NCI-H1930 (cell line): ENCODE data around the gene CDC34.

Source experiments
- DNase-seq, 2 experiments: peaks; one replicate each; lab custom pipeline; 2025; lab: John Stamatoyannopoulos, UW

The CDC34 gene, protein sequence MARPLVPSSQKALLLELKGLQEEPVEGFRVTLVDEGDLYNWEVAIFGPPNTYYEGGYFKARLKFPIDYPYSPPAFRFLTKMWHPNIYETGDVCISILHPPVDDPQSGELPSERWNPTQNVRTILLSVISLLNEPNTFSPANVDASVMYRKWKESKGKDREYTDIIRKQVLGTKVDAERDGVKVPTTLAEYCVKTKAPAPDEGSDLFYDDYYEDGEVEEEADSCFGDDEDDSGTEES

DNA sequence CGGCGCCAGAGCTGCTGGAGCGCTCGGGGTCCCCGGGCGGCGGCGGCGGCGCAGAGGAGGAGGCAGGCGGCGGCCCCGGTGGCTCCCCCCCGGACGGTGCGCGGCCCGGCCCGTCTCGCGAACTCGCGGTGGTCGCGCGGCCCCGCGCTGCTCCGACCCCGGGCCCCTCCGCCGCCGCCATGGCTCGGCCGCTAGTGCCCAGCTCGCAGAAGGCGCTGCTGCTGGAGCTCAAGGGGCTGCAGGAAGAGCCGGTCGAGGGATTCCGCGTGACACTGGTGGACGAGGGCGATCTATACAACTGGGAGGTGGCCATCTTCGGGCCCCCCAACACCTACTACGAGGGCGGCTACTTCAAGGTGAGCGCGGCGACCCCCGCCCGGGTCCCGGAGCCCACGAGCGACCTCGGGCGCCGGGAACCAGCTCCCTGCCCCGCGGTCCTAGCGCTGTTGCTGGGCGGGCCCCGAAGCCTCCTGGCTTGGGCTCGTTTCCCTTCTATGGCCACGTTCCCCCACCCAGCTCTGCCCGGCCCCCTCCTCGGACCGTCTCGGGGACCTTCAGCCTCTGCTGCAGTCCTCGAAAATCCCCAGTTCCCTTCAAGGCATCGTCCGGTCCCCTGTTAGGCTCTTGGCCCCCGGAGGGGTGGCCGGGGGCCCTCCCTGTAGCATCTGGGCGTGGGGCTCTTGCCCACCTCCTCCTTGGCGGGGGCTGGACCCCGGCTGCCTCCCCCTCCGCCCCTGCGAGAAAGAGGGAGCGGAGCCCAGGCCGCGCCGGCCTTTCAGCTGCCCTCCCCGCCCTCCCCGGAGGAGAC is at the start of gene CDC34:
Gene CDC34, plus strand, starts transcription at position 8 of the 808 bp plus-strand sequence. Its CDS starts 172 bp downstream, at position 180.
- no peak for DNase-seq

DNA sequence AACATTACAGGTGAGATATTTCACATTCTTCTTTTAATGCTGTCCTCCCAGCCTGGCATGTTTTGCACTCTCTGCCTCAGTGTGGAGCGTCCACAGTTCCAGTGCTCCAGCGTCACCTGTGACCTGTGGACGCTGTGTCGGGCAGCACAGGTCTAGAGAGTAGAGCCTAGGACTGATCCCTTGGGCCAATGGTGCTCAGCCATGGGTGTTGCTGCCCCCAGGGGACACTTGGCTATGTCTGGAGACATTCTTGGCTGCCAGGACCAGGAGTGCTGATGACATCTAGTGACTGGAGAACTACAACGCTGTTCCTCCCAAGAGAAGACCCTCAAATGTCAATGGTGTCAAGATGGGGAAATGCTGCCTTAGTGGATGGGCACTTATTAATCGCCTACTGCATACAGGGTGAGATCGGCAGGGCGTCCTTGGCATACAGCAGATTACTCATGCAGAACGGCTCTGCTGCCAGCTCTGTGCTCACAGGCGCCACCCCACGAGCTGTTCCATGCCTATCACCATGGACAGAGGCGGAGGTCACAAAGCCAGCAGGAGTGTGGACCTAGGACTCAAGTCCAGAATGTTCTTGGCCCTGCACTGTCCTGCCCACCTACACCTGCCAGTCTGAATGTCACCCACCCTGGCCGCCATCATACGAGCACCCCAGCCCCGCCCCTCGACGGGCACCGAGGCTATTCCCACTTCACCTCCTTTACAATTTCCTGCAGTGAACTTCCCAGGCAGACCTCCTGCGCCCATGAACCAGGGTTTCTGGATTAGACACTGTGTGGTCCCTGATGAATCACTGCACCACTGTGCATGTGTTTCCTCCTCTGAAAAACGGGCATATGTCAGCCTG is 49.1 kb upstream of the CDC34 start:
- no peak for DNase-seq

DNA sequence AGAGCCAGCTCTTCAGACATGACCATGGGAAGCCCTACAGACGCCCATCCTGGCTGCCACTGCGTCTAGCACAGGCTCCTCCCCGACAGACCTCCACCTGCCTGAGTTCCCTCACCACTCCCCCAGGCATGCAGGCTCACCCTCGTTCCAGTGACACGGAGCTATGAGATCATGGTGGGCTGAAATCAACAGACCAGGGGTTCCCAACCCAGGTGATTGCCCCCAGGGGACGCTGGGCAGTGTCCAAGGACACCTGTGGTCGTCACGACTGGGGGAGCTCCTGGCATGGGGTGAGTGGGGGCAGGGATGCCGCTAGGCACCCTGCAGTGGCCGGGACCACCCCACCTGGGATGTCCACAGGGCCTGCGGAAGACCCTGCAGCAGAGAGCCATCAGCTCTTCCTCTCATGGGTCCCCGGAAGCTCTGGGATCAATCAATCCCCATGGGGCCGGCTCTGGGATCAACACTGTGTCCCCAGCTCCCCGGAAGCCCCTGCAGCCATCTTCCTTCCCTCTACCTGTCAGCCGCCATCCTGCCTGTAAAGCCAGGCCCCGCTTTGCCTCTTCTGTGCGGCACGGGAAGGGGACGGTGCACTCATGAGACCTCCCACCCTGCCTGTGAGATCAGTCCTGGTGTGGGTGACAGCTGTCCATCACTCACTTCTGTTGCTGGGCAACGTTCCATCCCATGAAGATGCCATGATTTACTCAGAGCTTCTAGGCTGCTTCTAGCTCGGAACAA is 48.1 kb upstream of the CDC34 start:
- DNase-seq = no peak

DNA sequence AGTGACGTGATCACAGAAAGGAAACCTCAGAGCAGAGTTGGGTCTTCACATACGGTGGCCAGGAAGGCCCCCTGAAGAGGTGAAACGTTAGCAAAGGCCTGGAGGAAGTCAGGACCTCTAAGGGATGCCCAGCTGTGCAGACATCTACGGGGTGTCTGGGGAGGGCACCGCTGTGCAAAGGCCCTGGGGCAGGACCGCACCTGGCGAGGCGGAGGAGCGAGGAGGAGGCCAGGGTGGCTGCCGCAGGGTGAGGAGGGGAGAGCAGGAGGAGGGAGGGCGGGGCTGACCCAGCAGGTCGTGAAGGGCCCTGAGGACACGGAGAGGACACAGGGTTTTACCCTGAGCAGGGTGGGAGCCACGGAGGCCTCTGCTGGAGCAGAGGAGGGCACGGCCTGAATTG is 47.1 kb upstream of the CDC34 start:
- DNase-seq = no peak

DNA sequence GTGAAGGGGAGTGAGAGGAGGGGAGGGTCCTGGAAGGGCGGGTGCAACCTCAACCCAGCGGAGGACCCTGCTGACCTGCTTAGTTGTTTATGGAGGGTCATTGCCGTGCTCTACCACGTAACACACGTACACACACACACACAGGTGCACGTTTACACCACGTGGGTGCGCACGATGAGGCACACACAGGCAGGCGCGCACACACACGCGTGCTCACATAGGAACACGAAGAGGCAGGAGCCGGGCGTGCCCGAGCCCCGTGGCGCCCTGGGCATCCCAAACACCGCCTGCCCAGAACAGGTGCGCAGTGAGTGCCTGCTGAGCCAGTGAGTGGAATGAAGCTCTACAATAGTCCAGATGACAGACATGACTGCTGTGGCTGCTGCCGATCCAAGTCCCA is 46.5 kb upstream of the CDC34 start:
- DNase-seq = no peak

DNA sequence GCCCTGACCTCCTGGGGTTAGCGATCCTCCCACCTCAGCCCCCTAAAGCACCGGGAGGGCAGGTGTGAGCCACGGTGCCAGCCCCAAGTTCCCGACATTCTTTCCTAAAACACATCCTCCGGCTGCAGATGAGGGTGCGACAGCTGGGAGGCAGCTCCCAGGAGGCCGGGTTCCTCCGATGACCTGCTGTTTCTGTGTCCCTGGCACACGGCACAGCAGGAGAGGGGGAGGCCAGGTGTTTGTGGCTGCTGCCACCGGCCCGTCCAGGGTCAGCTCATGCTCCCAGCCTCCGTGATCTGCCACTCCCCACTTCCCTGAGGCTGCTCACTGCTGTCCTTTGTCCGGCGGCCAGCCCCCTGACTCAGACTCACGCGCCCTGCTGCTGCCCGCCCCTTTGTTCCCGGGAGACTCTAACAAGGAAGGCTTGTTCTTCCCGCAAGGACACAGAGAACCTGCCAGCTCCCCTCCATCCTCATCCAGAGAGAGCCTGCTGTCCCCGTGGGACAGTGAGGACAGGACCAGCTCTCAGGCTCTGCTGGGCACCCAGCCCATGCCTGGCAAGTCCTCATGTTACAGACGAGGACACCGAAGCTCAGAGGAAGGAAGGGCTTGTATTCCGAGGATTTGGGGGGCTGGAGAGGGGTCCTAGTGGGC is 45.9 kb upstream of the CDC34 start:
- DNase-seq = no peak

DNA sequence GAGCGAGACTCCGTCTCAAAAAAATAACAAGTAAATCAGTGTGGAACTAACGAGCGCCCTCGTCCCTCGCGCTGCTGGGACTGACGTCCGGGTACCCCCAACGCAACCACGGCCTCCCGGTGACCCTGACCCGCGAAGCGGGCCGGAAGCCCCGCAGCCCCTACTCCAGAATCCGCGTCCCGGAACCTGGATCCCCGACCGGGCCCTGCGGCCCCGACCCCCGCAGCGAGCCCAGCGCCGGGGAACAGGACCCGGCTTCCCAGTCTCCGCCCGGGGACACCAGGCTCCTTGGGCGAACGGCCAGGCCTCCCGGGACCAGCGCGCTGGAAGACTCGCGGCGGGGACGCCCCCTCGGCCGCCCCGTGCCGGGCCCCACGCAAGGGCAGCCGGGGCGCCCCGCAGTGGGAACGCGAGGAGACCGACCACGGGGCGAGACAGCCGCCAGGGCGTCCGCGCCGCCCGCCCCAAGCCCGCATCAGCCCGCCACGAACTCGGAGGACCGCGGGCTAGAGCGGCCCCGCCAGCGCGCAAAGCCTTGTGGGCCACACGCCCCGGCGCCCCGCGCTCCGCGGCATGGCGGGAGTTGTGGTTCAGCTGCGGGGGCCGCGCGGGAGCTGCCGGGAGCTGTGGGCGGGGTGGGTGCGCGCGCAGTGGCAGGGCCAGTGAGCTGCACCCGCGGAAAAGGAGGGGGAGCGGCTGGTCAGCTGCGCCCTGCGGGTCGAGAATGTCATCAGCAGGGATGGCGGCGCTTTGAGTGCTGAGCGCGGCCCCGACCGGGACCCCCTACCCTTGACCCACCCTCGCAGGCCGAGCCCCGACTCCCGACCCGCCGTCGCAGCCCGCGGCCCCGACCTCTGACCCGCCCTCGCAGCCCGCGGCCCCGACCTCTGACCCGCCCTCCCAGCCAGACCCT is 42.8 kb upstream of the CDC34 start:
- peak; percentile 79 to 91 for DNase-seq

DNA sequence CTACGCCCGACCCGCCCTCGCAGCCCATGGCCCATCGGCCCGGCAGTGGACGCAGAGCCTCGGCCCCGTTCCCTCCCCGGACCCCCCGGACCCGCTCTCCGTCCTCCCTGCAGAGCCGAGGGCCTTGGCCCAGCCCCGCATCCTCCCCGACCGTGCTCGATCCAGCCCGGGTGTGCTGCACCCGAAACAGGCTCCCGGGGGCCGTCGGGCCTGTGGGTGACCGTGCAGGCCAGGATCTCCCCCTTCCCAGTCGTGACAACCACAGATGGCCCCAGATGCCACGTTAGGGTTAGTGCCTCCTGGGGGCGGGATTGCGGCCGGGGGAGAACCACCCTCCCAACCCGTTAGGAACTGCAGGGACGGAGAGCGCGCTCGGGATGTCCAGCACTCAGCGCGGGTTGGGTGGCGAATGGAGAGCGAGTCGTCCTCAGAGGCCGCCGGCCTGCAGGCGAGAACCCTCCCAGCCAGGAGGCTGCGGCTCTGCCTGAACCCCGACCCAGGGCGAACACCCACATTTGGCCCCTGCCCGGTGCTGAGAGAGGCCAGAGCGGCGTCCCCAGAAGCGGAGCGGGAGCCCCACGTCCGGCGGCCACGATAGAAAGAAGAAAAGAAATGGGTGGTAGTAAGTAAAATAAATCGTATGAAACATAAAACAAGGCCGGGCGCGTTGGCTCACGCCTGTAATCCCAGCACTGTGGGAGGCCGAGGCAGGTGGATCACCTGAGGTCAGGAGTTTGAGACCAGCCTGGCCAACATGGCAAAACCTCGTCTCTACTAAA is 42.0 kb upstream of the CDC34 start:
- no peak for DNase-seq

DNA sequence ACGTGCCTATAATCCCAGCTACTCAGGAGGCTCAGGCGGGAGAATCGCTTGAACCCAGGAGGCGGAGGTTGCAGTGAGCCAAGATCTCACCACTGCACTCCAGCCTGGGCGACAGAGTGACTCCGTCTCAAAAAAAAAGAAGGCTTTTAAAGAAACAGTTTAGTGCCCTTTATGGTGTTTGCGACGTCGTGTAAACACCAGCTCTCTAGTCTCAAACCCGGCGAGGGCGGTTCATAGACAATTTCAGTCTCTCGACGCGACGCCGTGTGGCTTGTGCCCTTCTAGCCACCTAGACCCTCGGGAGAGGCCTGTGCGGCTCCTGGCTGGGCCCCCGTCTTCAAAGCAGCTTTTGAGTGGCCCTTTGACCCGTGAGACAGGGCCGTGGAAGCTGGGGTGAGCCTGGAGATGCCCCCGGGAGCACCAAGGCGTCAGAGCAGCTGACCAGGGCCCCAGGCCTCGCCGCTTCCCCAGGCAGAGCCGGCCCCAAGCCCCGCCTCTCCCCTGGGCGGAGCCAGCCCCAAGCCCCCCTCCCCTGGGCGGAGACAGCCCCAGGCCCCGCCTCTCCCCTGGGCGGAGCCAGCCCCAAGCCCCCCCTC is 40.3 kb upstream of the CDC34 start:
- no peak for DNase-seq

DNA sequence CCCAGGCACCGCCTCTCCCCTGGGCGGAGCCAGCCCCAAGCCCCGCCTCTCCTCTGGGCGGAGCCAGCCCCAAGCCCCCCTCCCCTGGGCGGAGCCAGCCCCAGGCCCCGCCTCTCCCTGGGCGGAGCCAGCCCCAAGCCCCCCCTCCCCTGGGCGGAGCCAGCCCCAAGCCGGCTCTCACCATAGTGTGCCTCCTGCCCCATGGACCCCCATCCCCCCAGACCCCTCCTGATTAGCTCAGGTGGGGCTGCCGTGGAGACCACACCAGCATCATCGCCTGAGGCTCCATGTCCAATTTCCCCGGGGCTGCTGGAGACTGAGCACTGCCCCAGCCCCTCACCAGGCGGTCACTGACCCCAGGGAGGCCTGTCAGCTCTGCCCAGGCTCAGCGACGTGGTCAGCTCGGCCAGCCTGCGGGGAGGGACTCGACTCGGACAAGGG is 39.4 kb upstream of the CDC34 start:
- DNase-seq = no peak

DNA sequence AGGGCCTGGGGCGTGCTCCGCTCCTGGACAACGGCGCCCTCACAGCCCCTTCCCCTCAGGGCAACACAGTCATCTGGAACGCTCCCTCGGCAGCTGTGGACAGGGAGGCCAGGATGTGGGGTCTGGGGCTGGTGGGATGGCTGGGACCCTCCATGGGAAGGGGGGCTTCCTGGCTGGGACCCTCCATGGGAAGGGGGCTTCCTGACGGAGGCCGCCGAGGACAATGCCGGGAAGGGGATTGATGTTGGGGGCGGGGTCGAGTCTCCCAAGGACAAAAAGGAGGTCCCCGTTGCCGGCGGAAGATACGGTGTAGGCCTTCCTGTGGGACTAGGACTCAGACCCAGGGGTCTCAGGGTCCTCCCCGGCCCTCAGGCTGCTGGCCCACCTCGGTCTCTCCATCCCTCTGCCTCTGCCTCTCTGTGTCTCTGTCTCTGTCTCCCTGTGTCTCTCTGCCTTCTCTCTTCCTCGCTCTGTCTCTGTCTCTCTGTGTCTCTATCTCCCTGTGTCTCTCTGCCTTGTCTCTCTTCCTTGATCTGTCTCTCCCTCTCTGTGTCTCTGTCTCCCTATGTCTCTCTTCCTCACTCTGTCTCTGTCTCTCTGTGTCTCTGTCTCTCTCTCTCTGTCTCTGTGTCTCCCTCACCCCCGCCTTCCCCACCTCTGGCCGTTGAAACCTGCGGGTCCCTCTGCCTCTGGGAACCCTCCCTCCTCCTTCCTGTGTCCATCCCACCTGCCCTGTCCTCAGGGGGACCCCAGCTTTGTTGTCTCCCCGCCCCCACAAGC is 38.0 kb upstream of the CDC34 start:
- DNase-seq = no peak

DNA sequence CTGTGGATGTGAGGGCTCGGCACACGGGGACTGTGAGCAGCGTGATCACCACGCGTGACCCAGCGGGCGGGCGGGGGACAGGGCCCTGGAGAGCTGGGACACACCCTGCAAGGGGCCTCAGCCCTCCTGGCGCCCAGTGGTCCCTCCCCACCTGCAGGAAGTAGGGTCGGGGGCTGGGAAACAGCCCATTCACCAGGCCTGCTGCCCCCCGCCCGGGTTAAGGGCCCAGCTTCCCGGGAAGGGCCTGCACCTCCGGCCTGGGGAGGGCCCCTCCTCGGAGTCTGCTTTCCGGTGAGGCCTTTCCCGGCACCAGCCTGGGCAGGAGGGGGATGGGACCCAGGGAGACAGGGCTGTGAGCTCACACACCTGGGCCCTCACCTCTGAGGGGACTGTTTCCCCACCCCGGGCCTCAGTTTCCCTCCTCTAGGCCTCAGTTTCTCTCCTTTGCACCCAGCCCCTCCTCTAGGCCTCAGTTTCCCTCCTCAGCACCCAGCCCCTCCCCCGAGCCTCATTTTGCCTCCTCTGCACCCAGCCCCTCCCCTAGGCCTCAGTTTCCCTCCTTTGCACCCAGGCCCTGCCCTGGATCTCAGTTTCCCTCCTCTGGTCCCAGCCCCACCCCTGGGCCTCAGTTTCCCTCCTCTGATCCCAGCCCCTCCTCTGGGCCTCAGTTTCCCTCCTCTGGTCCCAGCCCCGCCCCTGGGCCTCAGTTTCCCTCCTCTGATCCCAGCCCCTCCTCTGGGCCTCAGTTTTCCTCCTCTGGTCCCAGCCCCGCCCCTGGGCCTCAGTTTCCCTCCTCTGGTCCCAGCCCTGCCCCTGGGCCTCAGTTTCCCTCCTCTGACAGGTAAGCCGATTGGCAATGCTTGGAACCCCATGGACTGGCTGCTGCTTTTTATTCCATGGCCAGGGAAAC is 37.1 kb upstream of the CDC34 start:
- DNase-seq = no peak

DNA sequence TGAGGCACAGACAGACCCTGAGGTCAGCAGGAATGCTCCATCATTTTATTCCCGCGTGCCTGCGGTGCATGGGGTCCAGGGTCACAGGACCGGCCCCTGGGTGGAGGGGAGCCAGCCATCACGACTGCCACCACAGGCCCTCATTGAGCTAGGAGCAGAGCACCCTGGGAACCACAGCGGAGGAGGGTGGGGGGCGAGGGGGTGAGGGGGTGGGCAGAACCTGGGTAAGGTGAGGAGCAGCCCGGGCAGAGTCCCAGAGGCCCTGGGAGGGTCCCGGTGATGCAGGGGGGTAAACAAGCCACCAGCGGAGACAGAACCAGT is 36.5 kb upstream of the CDC34 start:
- no peak for DNase-seq

DNA sequence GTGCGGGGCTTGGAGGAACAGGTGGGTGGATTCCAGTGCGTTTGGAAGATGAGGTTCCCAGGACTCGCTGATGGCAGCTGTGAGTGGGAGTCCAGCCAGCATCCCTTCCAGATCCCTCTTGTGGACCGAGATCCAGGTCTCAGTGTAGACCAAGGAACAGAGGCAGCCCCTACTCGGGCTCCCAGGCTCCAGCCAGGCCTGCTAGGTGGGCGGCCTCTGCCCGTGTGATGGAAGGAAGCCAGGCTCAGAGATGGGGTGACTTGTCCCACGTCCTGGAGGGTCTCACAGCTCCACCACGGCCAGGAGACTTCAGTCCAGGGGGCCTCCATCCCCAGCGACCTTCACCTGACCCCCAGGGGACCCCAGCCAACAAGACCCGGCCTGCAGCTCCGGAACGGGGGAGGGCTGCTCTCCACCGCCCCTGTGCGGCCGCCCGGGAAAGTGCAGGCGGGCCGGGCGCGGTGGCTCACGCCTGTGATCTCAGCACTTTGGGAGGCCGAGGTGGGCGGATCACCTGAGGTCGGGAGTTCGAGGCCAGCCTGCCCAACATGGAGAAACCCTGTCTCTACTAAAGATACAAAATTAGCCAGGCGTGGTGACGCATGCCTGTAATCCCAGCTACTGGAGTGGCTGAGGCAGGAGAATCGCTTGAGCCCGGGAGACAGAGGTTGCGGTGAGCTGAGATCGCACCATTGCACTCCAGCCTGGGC is 36.0 kb upstream of the CDC34 start:
- peak; percentile 24 to 33 for DNase-seq

DNA sequence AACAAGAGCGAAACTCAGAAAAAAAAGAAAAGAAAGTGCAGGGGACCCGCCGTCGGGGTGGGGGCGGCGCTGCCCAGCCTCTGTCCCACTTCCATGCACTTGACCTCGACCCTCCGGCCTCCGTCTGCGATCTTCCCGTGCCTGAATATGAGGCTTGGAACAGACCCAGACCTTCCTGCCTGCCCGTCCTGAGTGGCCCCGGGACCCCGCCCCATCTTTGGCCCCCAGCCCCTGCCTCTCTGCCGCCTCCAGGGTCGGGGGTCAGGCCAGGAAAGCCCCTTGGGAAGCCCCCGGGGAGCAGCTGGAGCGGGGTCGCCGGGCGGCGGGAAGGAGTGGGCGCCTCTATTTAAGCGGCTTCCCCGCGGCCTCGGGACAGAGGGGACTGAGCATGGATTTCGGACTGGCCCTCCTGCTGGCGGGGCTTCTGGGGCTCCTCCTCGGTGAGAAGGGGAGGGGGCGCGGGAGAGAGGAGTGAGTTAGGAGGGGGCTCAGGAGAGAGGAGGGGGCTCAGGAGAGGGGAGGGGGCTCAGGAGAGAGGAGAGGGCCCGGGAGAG is 35.4 kb upstream of the CDC34 start, which contains the start of gene MADCAM1:
Gene MADCAM1, plus strand, starts transcription at position 375 of the 554 bp plus-strand sequence. Its CDS starts 14 bp downstream, at position 389.
- no peak for DNase-seq

DNA sequence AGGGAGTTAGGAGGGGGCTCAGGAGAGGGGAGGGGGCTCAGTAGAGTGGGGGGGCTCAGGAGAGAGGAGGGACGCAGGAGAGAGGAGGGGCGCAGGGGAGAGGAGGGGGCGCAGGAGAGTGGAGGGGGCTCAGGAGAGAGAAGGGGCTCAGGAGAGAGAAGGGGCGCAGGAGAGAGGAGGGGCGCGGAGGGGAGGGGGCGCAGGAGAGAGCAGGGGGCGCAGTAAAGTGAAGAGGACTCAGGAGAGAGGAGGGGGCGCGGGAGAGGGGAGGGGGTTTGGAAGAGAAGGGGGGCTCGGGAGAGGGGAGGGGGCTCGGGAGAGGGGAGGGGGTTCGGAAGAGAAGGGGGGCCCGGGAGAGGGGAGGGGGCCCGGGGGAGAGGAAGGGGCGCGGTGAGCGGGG is 34.6 kb upstream of the CDC34 start:
- DNase-seq = no peak
